H1 (cell line): ENCODE results near the gene SLC25A45. TPM values are rescaled to one million over a fixed set of nuclear protein-coding genes. Genes with fewer than 3 reads are reported as not detected.

Experiments used
- CTCF ChIA-PET: fragments of 300-600 bp; sonication (Branson Sonifier 250); formaldehyde crosslinking; loops from one replicate; lab custom pipeline; 2021; ENCODE audit not compliant: partially characterized antibody; lab: Charles Lee
- POLR2A ChIA-PET: fragments of 300-600 bp; sonication (Branson Sonifier 250); formaldehyde crosslinking; loops from one replicate; lab custom pipeline; 2021; ENCODE audit warnings: inconsistent platforms; ENCODE audit not compliant: partially characterized antibody; lab: Charles Lee
- DNase-seq, 2 experiments: peaks; one replicate each; pipeline versions ENCODE4 v3.0.0 to v3.0.0-alpha.2; 2010 to 2022; ENCODE audit warnings: low spot score in 2 of 2, low read depth in 1 of 2, mixed read lengths in 1 of 2
- FAIRE-seq: peaks from 2 replicates; lab custom pipeline; 2011; peaks lifted over from hg19 to GRCh38; lab: Jason Lieb, UNC
- H2AFZ ChIP-seq: 2 replicates; pipeline ENCODE4 v1.8.1; 2012; ENCODE audit warnings: low read length, inconsistent platforms
- H2AK5ac ChIP-seq: 2 replicates; pipeline ENCODE4 v1.6.1; 2013; ENCODE audit warnings: low read depth, low read length
- H2BK120ac ChIP-seq: replicated peaks from 2 replicates; pipeline ENCODE3; 2013; ENCODE audit warnings: low read depth, low read length, inconsistent platforms
- H2BK12ac ChIP-seq: 2 replicates; pipeline ENCODE4 v1.6.1; 2013; ENCODE audit warnings: low read depth, low read length
- H2BK15ac ChIP-seq: 2 replicates; pipeline ENCODE4 v1.6.1; 2013; ENCODE audit warnings: low read length
- H2BK20ac ChIP-seq: 2 replicates; pipeline ENCODE4 v1.6.1; 2013; ENCODE audit warnings: low read length
- H2BK5ac ChIP-seq: 2 replicates; pipeline ENCODE4 v1.6.1; 2013; ENCODE audit warnings: low read depth, low read length
- H3K14ac ChIP-seq: 2 replicates; pipeline ENCODE4 v1.6.1; 2013; ENCODE audit warnings: inconsistent platforms; ENCODE audit not compliant: insufficient read length
- H3K18ac ChIP-seq: 2 replicates; pipeline ENCODE4 v1.6.1; 2013; ENCODE audit warnings: low read length; ENCODE audit errors: extremely low read depth
- H3K23ac ChIP-seq: 2 replicates; pipeline ENCODE4 v1.6.1; 2013; ENCODE audit warnings: inconsistent platforms; ENCODE audit not compliant: insufficient read length
- H3K23me2 ChIP-seq: 2 replicates; pipeline ENCODE4 v1.6.1; 2013; ENCODE audit warnings: low read depth, low read length
- H3K27ac ChIP-seq: 2 replicates; pipeline ENCODE4 v1.6.1; 2011; ENCODE audit warnings: low read depth, low read length, inconsistent platforms
- H3K27me3 ChIP-seq, 4 experiments: replicated peaks in 1 of 4; 1 replicate in 1 of 4; 2 replicates in 3 of 4; pipeline versions ENCODE4 v1.6.1 to v1.8.1; 2011 to 2013; ENCODE audit warnings: low read length in 3 of 4, mild to moderate bottlenecking in 3 of 4, inconsistent platforms in 2 of 4, mixed read lengths in 2 of 4, moderate library complexity in 1 of 4; ENCODE audit not compliant: control insufficient read depth in 3 of 4, insufficient read depth in 3 of 4; ENCODE audit errors: extremely low read depth in 1 of 4
- H3K36me3 ChIP-seq, 4 experiments: 2 replicates each; pipeline versions ENCODE4 v1.6.1 to v1.8.1; 2011 to 2013; ENCODE audit warnings: mild to moderate bottlenecking in 4 of 4, low read length in 3 of 4, moderate library complexity in 2 of 4, control low read depth in 1 of 4, inconsistent platforms in 1 of 4; ENCODE audit not compliant: insufficient read depth in 4 of 4, control insufficient read depth in 2 of 4
- H3K4ac ChIP-seq: replicated peaks from 2 replicates; pipeline ENCODE3; 2013; ENCODE audit warnings: low read length, low read depth, mixed read lengths, inconsistent platforms; ENCODE audit not compliant: insufficient read length
- H3K4me1 ChIP-seq, 4 experiments: replicated peaks in 1 of 4; 1 replicate in 1 of 4; 2 replicates in 3 of 4; pipeline versions ENCODE4 v1.6.1 to v1.8.1; 2011 to 2013; ENCODE audit warnings: low read length in 3 of 4, inconsistent platforms in 2 of 4, mixed read lengths in 1 of 4; ENCODE audit not compliant: insufficient read depth in 4 of 4, control insufficient read depth in 3 of 4
- H3K4me2 ChIP-seq, 2 experiments: 2 replicates each; pipeline versions ENCODE4 v1.6.1 to v1.8.1; 2011 to 2013; ENCODE audit warnings: low read depth in 2 of 2, low read length in 2 of 2, control low read depth in 1 of 2, inconsistent platforms in 1 of 2, mild to moderate bottlenecking in 1 of 2; ENCODE audit not compliant: insufficient read depth in 1 of 2
- H3K4me3 ChIP-seq, 4 experiments: fragments of 200-600, 300-600 bp in 1 of 4; sonication (generic), shearing (Covaris generic), sonication (Bioruptor Twin) in 1 of 4; 2 replicates each; pipeline versions ENCODE4 v1.5.1 to v1.8.1; 2011 to 2016; ENCODE audit warnings: low read length in 4 of 4, low read depth in 3 of 4, control low read depth in 2 of 4, inconsistent platforms in 2 of 4, mild to moderate bottlenecking in 2 of 4, mixed read lengths in 1 of 4, moderate library complexity in 1 of 4; ENCODE audit not compliant: insufficient read depth in 2 of 4; ENCODE audit errors: extremely low read depth in 1 of 4
- H3K56ac ChIP-seq: replicated peaks from 2 replicates; pipeline ENCODE3; 2013; ENCODE audit warnings: low read depth, mild to moderate bottlenecking, mixed read lengths, low read length, inconsistent platforms; ENCODE audit not compliant: insufficient read length
- H3K79me1 ChIP-seq: 2 replicates; pipeline ENCODE4 v1.6.1; 2013; ENCODE audit warnings: low read depth, low read length, control low read depth
- H3K79me2 ChIP-seq, 2 experiments: 2 replicates each; pipeline versions ENCODE4 v1.6.1 to v1.8.1; 2012 to 2013; ENCODE audit warnings: low read length in 2 of 2, mild to moderate bottlenecking in 2 of 2, inconsistent platforms in 1 of 2; ENCODE audit not compliant: insufficient read depth in 2 of 2, control insufficient read depth in 1 of 2
- H3K9ac ChIP-seq, 4 experiments: replicated peaks in 1 of 4; 1 replicate in 1 of 4; 2 replicates in 3 of 4; pipeline versions ENCODE4 v1.6.1 to v1.8.1; 2011 to 2013; ENCODE audit warnings: low read depth in 3 of 4, low read length in 3 of 4, control low read depth in 2 of 4, mild to moderate bottlenecking in 2 of 4, moderate library complexity in 2 of 4, inconsistent platforms in 1 of 4; ENCODE audit errors: extremely low read depth in 1 of 4
- H3K9me3 ChIP-seq, 2 experiments: 2 replicates each; pipeline versions ENCODE4 v1.6.1 to v1.8.1; 2012 to 2013; ENCODE audit warnings: mild to moderate bottlenecking in 2 of 2, moderate library complexity in 2 of 2, control low read depth in 1 of 2, inconsistent platforms in 1 of 2, low read depth in 1 of 2, low read length in 1 of 2, mixed read lengths in 1 of 2; ENCODE audit not compliant: insufficient read depth in 2 of 2
- H4K20me1 ChIP-seq, 2 experiments: replicated peaks in 1 of 2; 2 replicates each; pipeline versions ENCODE3 to v1.8.1; 2011 to 2013; ENCODE audit warnings: inconsistent platforms in 2 of 2, low read length in 2 of 2, mild to moderate bottlenecking in 1 of 2; ENCODE audit not compliant: insufficient read depth in 2 of 2, control insufficient read depth in 1 of 2
- H4K5ac ChIP-seq: 2 replicates; pipeline ENCODE4 v1.6.1; 2013; ENCODE audit warnings: low read length, low read depth, mixed read lengths, inconsistent platforms; ENCODE audit not compliant: insufficient read length
- H4K8ac ChIP-seq: 2 replicates; pipeline ENCODE4 v1.8.0; 2013; ENCODE audit warnings: mild to moderate bottlenecking, moderate library complexity, low read length, inconsistent platforms; ENCODE audit not compliant: insufficient read depth; ENCODE audit errors: extremely low read depth
- H4K91ac ChIP-seq: replicated peaks from 2 replicates; pipeline ENCODE3; 2013; ENCODE audit warnings: low read length, mixed read lengths, inconsistent platforms; ENCODE audit not compliant: insufficient read length
- BCL11A ChIP-seq, 2 experiments: IDR thresholded peaks; one replicate each; pipeline ENCODE4 v1.6.1; 2011; ENCODE audit warnings: low read depth in 2 of 2, low read length in 2 of 2, mild to moderate bottlenecking in 2 of 2
- CBX8 ChIP-seq: fragments of 300-800, 300-1000 bp; sonication (generic); IDR thresholded peaks from 2 replicates; pipeline ENCODE4 v1.7.1; 2016; ENCODE audit warnings: low read depth, low read length, borderline replicate concordance
- HDAC2 ChIP-seq, 2 experiments: fragments of 300-600 bp in 1 of 2; sonication (generic) in 1 of 2; IDR thresholded peaks; 2 replicates each; pipeline ENCODE4 v1.6.1; 2011 to 2012; ENCODE audit warnings: low read depth in 2 of 2, low read length in 2 of 2, mild to moderate bottlenecking in 2 of 2, moderate library complexity in 2 of 2, borderline replicate concordance in 1 of 2, inconsistent platforms in 1 of 2
- HDAC6 ChIP-seq: IDR thresholded peaks from one replicate; pipeline ENCODE4 v1.7.1; 2012; ENCODE audit warnings: low read depth, mild to moderate bottlenecking, inconsistent platforms, low read length, moderate library complexity
- KDM5A ChIP-seq: fragments of 200-600 bp; IDR thresholded peaks from 2 replicates; pipeline ENCODE4 v1.7.1; 2012; ENCODE audit warnings: mild to moderate bottlenecking, low read length, inconsistent platforms, mixed read lengths
- NANOG ChIP-seq: IDR thresholded peaks from 2 replicates; pipeline ENCODE4 v1.6.1; 2011; ENCODE audit warnings: low read length, low read depth, mild to moderate bottlenecking, inconsistent platforms; ENCODE audit not compliant: insufficient read depth, poor library complexity, severe bottlenecking
- NRF1 ChIP-seq: IDR thresholded peaks from 2 replicates; pipeline ENCODE4 v1.6.1; 2011; ENCODE audit warnings: mild to moderate bottlenecking, low read depth, low read length, improper control_type of control experiment
- PHF8 ChIP-seq: fragments of 200-600 bp; sonication (generic); conservative IDR thresholded peaks from 2 replicates; pipeline ENCODE4 v1.7.1; 2012; ENCODE audit warnings: low read depth, mild to moderate bottlenecking, inconsistent platforms, low read length, moderate library complexity
- POU5F1 ChIP-seq: IDR thresholded peaks from 2 replicates; pipeline ENCODE4 v1.6.1; 2011; ENCODE audit warnings: low read depth, mild to moderate bottlenecking, low read length, moderate library complexity
- SRF ChIP-seq: IDR thresholded peaks from 2 replicates; pipeline ENCODE4 v1.6.1; 2011; ENCODE audit warnings: mild to moderate bottlenecking, low read depth, low read length, moderate library complexity
- YY1 ChIP-seq: IDR thresholded peaks from 2 replicates; pipeline ENCODE4 v1.6.1; 2011; ENCODE audit warnings: low read depth, mild to moderate bottlenecking, low read length
- WGBS, 2 experiments: shearing (Covaris generic) in 1 of 2; methylation state at CpG; one replicate each; pipeline versions ENCODE4 v1.1.6 to v1.1.7; 2013 to 2015; ENCODE audit warnings: low lambda C conversion rate in 2 of 2, mixed read lengths in 2 of 2, inconsistent platforms in 1 of 2, low coverage in 1 of 2, missing lambda C conversion rate in 1 of 2; ENCODE audit not compliant: insufficient replicate concordance in 2 of 2, insufficient coverage in 1 of 2, insufficient read length in 1 of 2; ENCODE audit errors: extremely low coverage in 1 of 2, missing lambda C conversion rate in 1 of 2; 5-methylcytosine and 5-hydroxymethylcytosine counted together
- polyA plus RNA-seq, 7 experiments: library from polyadenylated mRNA; depleted of rRNA in 3 of 7; stranded (reverse) in 5 of 7; unstranded in 2 of 7; fragments of >200 nt in 5 of 7; fragments of 200-250 nt in 2 of 7; gene quantifications; 1 replicate in 5 of 7; 2 replicates in 1 of 7; 4 replicates in 1 of 7; pipeline versions ENCODE4 v1.2.1 to v1.2.3, GENCODE V29; 2011 to 2013; ENCODE audit warnings: missing spikeins in 2 of 7, mixed read lengths in 2 of 7
- total RNA-seq: library from RNA; stranded (reverse); fragmentation: NEBNext Ultra II Directional; extraction: Animal tissue kit (Norgen Biotek cat#: 25700); gene quantifications from 2 replicates; pipeline ENCODE4 v1.2.1, GENCODE V29; 2021

The SLC25A45 gene
- total and polyA plus RNA-seq, 2 of the 8 experiments (the other 6 are each of a cell fraction or from before 2014, with no cell fraction given): 0.54 to 0.59 TPM

DNA sequence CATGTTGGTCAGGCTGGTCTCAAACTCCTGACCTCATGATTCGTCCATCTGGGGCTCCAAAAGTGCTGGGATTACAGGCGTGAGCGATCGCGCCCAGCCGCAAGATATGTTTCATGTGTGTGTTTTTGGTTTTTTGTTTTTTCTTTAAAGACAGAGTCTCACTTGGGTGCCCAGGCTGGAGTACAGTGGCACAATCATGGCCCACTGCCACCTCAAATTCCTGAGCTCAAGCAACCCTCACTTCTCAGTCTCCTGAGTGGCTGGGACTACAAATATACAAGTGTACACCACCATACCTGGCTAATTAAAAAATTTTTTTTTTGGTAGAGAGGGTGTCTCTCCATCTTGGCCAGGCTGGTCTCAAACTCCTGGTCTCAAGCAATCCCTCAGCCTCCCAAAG, 19.5 kb downstream of the SLC25A45 start:
- Histone ChIP-seq H2BK12ac (no peak overlapping the region), H4K20me1 (no peaks in the 10 kb centered on the region), H3K79me1 (no peaks in the 10 kb centered on the region), H3K14ac (no peak overlapping the region), H2AFZ (no peak overlapping the region), H3K18ac (no peak overlapping the region), H3K56ac (no peak overlapping the region), H3K4me3 (no peak overlapping the region), H3K23ac (no peak overlapping the region), H3K79me2 (no peaks in the 10 kb centered on the region), H2BK5ac (no peak overlapping the region), H2BK15ac (no peak overlapping the region), H3K9me3 (no peaks in the 10 kb centered on the region), H3K27ac (no peak overlapping the region), H3K9ac (no peak overlapping the region), H2BK120ac (no peak overlapping the region), H4K5ac (no peak overlapping the region), H3K4me1 (peaks cover 0 to 4% (median 0%) of the 10 kb centered on the region in 4 experiments; a peak in 4 of 7 replicates), H2AK5ac (no peak overlapping the region), H3K36me3 (no peaks in the 10 kb centered on the region), H3K4ac (no peak overlapping the region), H3K4me2 (no peak overlapping the region), H4K8ac (no peak overlapping the region), H3K23me2 (no peaks in the 10 kb centered on the region), H4K91ac (no peak overlapping the region), H3K27me3 (peaks cover 0 to 2% (median 0%) of the 10 kb centered on the region in 4 experiments; a peak in 2 of 7 replicates), H2BK20ac (no peak overlapping the region)
- POLR2A ChIA-PET: interaction anchor here (0.6 to 2.5 kb wide), 3 partner anchors 9 to 142 kb away, joined by 3 to 12 read pairs (median 3); partner anchors contain the start of gene MALAT1
- WGBS, 2 experiments: 100% methylated on average over 6 of the region's 6 CpGs; no CpG with 5 or more reads in 1 of the 2 experiments
- TF ChIP-seq YY1 (no peak), HDAC6 (no peak), BCL11A (IDR thresholded peaks at IDR 0.05; ENCODE audit: low read depth in 2 of 2, low read length in 2 of 2) (no peak), KDM5A (no peak), CBX8 (no peak), PHF8 (no peak), NRF1 (no peak), POU5F1 (no peak), SRF (no peak), NANOG (no peak), HDAC2 (IDR thresholded peaks at IDR 0.05; ENCODE audit: borderline replicate concordance in 1 of 2, low read depth in 2 of 2, low read length in 2 of 2) (no peak)
- FAIRE-seq: no peak
- CTCF ChIA-PET: interaction anchor here (0.6 to 2.1 kb wide), 7 partner anchors 12 to 189 kb away, joined by 3 to 7 read pairs (median 4); no protein-coding TSS in a partner anchor
- DNase-seq: no peak
